ENCODE data around the gene ADARB2. TPM values are rescaled to one million over a fixed set of nuclear protein-coding genes. Genes with fewer than 3 reads are reported as not detected.

Gene ADARB2
- total RNA-seq, 4 donors from 2014 or later, result 0.80 to 4.9 (median 2.3) TPM

DNA sequence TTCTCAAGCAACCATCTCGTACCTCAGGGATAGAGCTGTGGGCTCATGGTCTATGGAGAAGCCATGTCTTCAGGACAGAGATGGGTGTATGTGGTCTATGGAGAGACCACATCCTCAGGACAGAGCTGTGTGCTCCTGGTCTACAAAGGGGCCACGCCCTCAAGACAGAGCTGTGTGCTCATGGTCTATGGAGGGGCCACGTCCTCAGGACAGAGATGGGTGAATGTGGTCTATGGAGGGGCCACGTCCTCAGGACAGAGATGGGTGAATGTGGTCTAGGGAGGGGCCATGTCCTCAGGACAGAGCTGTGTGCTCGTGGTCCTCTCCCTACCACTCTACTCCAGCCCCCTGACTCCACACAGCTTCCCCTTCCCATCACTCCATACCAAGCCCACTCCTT, 563.3 kb downstream of the ADARB2 start:
- in situ Hi-C loops (cut with MboI; ENCODE audit: low pct_ligation_motif_present in 1 of 4, low pct_unique_long_range_greater_than_20kb in 1 of 4, low sequenced_read_pairs in 3 of 4), result no loop called here
- TF ChIP-seq, protein P1, sequence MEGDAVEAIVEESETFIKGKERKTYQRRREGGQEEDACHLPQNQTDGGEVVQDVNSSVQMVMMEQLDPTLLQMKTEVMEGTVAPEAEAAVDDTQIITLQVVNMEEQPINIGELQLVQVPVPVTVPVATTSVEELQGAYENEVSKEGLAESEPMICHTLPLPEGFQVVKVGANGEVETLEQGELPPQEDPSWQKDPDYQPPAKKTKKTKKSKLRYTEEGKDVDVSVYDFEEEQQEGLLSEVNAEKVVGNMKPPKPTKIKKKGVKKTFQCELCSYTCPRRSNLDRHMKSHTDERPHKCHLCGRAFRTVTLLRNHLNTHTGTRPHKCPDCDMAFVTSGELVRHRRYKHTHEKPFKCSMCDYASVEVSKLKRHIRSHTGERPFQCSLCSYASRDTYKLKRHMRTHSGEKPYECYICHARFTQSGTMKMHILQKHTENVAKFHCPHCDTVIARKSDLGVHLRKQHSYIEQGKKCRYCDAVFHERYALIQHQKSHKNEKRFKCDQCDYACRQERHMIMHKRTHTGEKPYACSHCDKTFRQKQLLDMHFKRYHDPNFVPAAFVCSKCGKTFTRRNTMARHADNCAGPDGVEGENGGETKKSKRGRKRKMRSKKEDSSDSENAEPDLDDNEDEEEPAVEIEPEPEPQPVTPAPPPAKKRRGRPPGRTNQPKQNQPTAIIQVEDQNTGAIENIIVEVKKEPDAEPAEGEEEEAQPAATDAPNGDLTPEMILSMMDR (IDR thresholded peaks at IDR 0.05), result no peak
- TF ChIP-seq POLR2AphosphoS5 (IDR thresholded peaks at IDR 0.05) (no peak), EP300 (IDR thresholded peaks at IDR 0.05; ENCODE audit: low read depth) (no peak), POLR2A (IDR thresholded peaks at IDR 0.05) (no peak)
- Histone ChIP-seq H3K27me3 (no peaks in the 10 kb centered on the region), H3K4me1 (no peaks in the 10 kb centered on the region), H3K27ac (no peak overlapping the region), H3K4me3 (no peak overlapping the region), H3K36me3 (no peaks in the 10 kb centered on the region), H3K9me3 (no peaks in the 10 kb centered on the region)
- DNase-seq, result no peak
- intact Hi-C loops (cut with DNase I; ENCODE audit: low total_unique reads), result loop anchor here (10.0 kb wide), 1 partner anchor 429 kb away; no protein-coding TSS in a partner anchor
- 73% methylated on average over 5 of the region's 5 CpGs; no CpG with 5 or more reads in 1 of the 2 donors for WGBS, 2 donors (ENCODE audit: low coverage in 1 of 2)

DNA sequence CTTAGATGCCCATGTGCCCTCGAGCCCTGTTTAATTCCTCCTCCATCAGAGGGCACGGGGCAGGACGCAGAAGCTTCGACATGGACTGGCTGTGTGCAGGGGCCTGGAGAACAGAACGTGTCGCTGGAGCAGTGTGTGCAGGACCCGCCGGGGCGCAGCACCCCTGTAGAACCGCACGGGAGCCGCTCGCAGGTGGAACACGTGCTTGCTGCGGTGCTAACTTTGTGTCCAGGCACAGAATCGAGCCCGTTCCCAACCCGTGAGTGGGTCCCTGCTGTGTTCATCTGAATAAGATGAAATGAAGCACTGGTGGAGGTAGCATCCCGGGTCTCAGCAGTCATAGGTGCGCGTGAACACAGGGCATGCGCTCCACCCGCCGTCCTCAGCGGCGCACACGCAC, 564.2 kb downstream of the ADARB2 start:
- TF ChIP-seq, protein P1 (IDR thresholded peaks at IDR 0.05), result no peak
- TF ChIP-seq POLR2AphosphoS5 (IDR thresholded peaks at IDR 0.05), result no peak
- TF ChIP-seq EP300 (IDR thresholded peaks at IDR 0.05; ENCODE audit: low read depth), result no peak
- no peak for TF ChIP-seq POLR2A (IDR thresholded peaks at IDR 0.05)

DNA sequence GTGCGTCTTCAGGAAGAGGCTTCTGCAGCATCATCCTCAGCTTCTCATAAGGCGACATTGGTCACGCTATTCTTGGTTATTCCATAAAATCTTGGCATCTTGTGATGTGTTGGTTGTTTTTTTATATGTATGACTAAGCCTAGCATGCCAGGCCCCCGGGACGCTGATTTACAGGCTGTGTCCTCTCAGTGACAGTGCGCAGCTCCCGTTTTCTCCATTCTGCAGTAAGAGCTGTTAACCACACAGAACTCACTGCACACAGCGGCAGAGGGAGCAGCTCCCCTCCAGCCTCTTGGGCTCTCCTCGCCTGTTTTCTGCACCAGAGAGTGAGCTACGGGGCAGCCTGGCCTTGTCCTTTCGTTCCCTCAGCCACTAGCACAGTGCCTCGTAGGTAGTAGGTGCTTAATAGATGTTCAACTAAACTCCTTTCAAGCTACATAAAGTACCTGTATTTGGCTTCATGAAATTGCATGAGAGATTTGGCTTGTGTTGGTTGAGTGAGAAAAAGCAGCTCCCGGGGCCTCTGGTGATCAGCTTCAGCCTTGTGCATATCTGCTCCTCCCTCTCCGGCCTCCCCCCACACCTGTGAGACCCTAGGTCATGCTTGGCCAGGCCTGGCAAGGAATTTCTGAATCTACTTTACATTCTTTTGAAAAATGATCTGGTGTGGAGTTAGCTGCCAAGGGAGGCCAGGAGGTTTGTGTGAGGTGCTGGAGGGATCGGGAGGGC, 564.9 kb downstream of the ADARB2 start:
- DNase-seq, result no peak
- Histone ChIP-seq H3K4me1 (no peaks in the 10 kb centered on the region), H3K4me3 (no peak overlapping the region), H3K9me3 (no peaks in the 10 kb centered on the region), H3K27ac (no peak overlapping the region), H3K36me3 (no peaks in the 10 kb centered on the region), H3K27me3 (no peaks in the 10 kb centered on the region)
- in situ Hi-C loops (cut with MboI; ENCODE audit: low pct_ligation_motif_present in 1 of 4, low pct_unique_long_range_greater_than_20kb in 1 of 4, low sequenced_read_pairs in 3 of 4) (no loop called here), intact Hi-C loops (cut with DNase I; ENCODE audit: low total_unique reads) (loop anchor here (10.0 kb wide), 1 partner anchor 428 kb away; no protein-coding TSS in a partner anchor)
- TF ChIP-seq EP300 (IDR thresholded peaks at IDR 0.05; ENCODE audit: low read depth), result no peak
- TF ChIP-seq, protein P1 (IDR thresholded peaks at IDR 0.05), result no peak
- 82 to 85% methylated on average over 6 to 15 of the region's 15 CpGs for WGBS, 2 donors (ENCODE audit: low coverage in 1 of 2)

More for the DNA sequence above, 564.2 kb downstream of the ADARB2 start:
- no peaks in the 10 kb centered on the region for H3K9me3 ChIP-seq
- WGBS, 2 donors (ENCODE audit: low coverage in 1 of 2), result 89% methylated on average over 27 of the region's 27 CpGs; no CpG with 5 or more reads in 1 of the 2 donors
- H3K27ac ChIP-seq, result no peak overlapping the region
- intact Hi-C loops (cut with DNase I; ENCODE audit: low total_unique reads) (loop anchor here (10.0 kb wide), 1 partner anchor 428 kb away; no protein-coding TSS in a partner anchor), in situ Hi-C loops (cut with MboI; ENCODE audit: low pct_ligation_motif_present in 1 of 4, low pct_unique_long_range_greater_than_20kb in 1 of 4, low sequenced_read_pairs in 3 of 4) (no loop called here)
- H3K36me3 ChIP-seq, result no peaks in the 10 kb centered on the region
- H3K27me3 ChIP-seq, result no peaks in the 10 kb centered on the region
- no peaks in the 10 kb centered on the region for H3K4me1 ChIP-seq
- H3K4me3 ChIP-seq, result no peak overlapping the region
- no peak for DNase-seq

DNA sequence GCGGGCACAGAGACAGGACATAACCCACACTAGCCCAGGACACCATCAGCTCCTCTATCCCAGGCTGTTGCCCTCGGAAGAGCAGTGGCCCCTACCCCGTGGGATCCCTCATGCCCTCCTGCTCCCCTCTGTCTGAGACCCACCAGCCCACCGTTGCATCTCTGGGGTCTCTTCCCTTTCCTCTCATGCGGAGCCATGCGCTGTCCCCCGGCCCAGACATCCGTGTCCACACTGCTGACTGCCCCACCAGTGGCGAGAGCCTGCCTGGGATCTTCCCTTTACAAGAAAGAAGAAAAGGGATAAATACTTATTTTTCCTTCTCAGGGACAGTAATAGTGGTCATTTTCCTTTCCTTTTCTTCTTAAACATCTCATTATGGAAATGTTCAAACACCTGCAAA, 565.7 kb downstream of the ADARB2 start:
- H3K4me3 ChIP-seq, result no peak overlapping the region
- in situ Hi-C loops (cut with MboI; ENCODE audit: low pct_ligation_motif_present in 1 of 4, low pct_unique_long_range_greater_than_20kb in 1 of 4, low sequenced_read_pairs in 3 of 4), result no loop called here
- no peaks in the 10 kb centered on the region for H3K4me1 ChIP-seq
- DNase-seq, result no peak
- TF ChIP-seq POLR2AphosphoS5 (IDR thresholded peaks at IDR 0.05) (no peak), EP300 (IDR thresholded peaks at IDR 0.05; ENCODE audit: low read depth) (no peak), POLR2A (IDR thresholded peaks at IDR 0.05) (no peak)
- TF ChIP-seq, protein P1 (IDR thresholded peaks at IDR 0.05), result no peak
- H3K27ac ChIP-seq, result no peak overlapping the region
- H3K27me3 ChIP-seq, result no peaks in the 10 kb centered on the region
- intact Hi-C loops (cut with DNase I; ENCODE audit: low total_unique reads), result loop anchor here (10.0 kb wide), 1 partner anchor 427 kb away; no protein-coding TSS in a partner anchor
- H3K9me3 ChIP-seq, result no peaks in the 10 kb centered on the region
- no peaks in the 10 kb centered on the region for H3K36me3 ChIP-seq
- 78 to 92% methylated on average over 6 to 9 of the region's 9 CpGs for WGBS, 2 donors (ENCODE audit: low coverage in 1 of 2)
